MM.1S (cell line): Measurements from ENCODE around the gene PSME3IP1.

Experiments used
- CTCF ChIP-seq: fragments of 300-600 bp; sonication (generic); IDR thresholded peaks from 2 replicates; pipeline ENCODE4 v1.5.1; 2016; ENCODE audit warnings: antibody characterized with exemption, low read length, mixed read lengths
- EZH2 ChIP-seq: fragments of 300-600 bp; sonication (generic); optimal IDR thresholded peaks from 2 replicates; pipeline ENCODE3; 2017; ENCODE audit warnings: low read depth, mild to moderate bottlenecking, antibody characterized with exemption, low read length, mixed read lengths

GRCh38 chr16:57167538-57167937 lies 18.3 kb downstream of the PSME3IP1 start:
- no peak for TF ChIP-seq CTCF
- no peak for TF ChIP-seq EZH2
